ENCODE results near the gene AQP7. TPM values are rescaled to one million over a fixed set of nuclear protein-coding genes. Genes with fewer than 3 reads are reported as not detected.

Gene AQP7
- 0.13 TPM in 1 of 2 replicates, not detected in the other for total RNA-seq

DNA sequence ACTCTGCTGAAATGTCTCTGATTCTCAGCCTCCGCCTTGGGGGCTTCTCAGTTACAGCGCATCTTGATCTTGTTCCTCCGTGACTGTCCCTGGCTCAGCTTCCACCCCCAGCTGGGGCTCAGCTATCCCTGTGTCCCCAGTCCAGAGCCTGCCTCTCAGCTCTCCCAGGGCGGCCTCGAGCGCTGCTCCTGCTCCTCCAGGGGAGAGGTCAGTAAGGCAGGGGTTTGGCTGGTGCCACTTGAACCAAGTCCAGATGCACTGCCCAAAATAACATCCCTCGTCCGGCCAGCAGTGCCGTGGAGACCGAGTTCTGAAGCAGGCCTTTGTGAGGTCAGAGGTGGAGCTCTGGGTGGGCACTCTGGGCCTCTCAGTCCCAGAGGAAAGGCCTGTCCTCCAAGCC lies at the start of gene AQP7:
TSS of gene AQP7 (minus strand) at position 198 of the 400 bp plus-strand sequence. CDS start 1,306 bp downstream, outside the sequence.

DNA sequence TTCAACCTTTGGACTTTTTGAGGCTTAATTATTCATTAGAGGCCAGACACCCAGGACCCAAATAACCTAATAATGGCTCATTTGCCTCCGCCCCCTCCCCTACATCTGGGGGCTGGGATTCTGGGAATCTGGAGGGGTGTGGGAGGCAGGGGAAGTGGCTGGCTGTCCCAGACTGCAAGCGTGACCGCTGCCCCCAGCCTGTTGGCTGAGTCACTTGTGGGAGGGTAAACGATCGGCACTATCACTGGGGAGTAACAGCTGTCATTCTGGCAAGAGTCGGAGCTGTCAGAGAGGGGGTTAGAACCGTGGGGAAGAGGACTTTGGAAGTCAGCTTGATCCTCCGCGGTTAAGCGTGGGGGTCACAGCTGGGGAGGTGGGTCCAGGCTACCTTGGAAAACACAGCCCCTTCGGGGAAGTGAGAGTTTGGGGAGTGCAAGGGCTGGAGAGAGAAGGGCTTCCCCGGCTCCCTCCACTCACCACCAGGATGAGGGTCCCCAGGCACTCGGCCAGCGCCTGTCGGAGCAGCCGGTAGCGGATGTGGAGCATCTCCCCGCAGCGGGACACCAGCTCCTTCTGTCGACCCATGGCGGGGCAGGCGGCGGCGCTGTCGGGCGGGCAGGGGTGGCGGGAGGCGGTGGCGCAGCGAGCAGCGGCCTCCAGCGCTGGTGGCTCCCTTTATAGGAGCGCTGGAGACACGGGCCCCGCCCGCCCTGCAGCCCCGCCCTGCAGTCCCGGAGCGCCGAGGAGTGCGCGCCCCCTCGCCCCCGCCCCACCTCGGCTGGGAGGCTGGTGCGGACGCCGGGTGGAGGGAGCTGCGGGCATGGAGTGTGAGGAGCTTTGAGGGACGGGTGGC lies 44.8 kb upstream of the AQP7 start, which contains the start of gene AQP3:
TSS of gene AQP3 (minus strand) at position 648 of the 853 bp plus-strand sequence. CDS start at position 585, 63 bp downstream.

Other genes starting within 250 kb of the AQP7 start
- gene B4GALT1, start 235.2 kb downstream of the AQP7 start, total RNA-seq = 118 and 169 TPM in 2 replicates
- gene SPINK4, start 162.4 kb downstream of the AQP7 start, total RNA-seq = 0.91 TPM in 1 of 2 replicates, not detected in the other
- gene BAG1, start 137.9 kb downstream of the AQP7 start, total RNA-seq = 15.5 and 22.3 TPM in 2 replicates
- gene CHMP5, start 137.5 kb downstream of the AQP7 start, total RNA-seq = 86.9 and 96.8 TPM in 2 replicates
- gene NFX1, start 112.1 kb downstream of the AQP7 start, total RNA-seq = 27.4 and 30.3 TPM in 2 replicates
- gene AQP3, start 45.0 kb upstream of the AQP7 start, total RNA-seq = 0.66 and 1.0 TPM in 2 replicates
- gene NOL6, start 71.4 kb upstream of the AQP7 start, total RNA-seq = 24.0 and 39.5 TPM in 2 replicates
- gene ANKRD18B, start 121.7 kb upstream of the AQP7 start, total RNA-seq = 0.46 and 1.3 TPM in 2 replicates